ENCODE data around the gene ZNF397.

- TF ChIP-seq CTCF (IDR thresholded peaks at IDR 0.05; ENCODE audit: low read depth, low read length) (no peak), EZH2phosphoT487 (IDR thresholded peaks at IDR 0.05; ENCODE audit: low read depth) (no peak)
Measured at GRCh38 chr18:35205199-35205712, 35.6 kb upstream of the ZNF397 start.
